ENCODE data around the gene LCN6.
"Not testable (repeated sequence)": the region's sequence is repeated elsewhere in the genome, so short reads cannot be mapped to it uniquely, and the experiment has no call there.

Gene LCN6

GRCh38 chr9:136748201-136748600 lies at the start of gene LCN6:
Gene LCN6, minus strand, starts transcription at chr9:136748525. Its CDS starts 42 bp downstream, at chr9:136748483.
- TF ChIP-seq CTCF (IDR thresholded peaks at IDR 0.05; ENCODE audit: control extremely low read depth, extremely low read depth, low read depth, missing control alignments), result no peak
- CTCF ChIA-PET, result no interaction called here
- DNase-seq (ENCODE audit: extremely low spot score), result no peak
- POLR2A ChIA-PET, result no interaction called here

DNA sequence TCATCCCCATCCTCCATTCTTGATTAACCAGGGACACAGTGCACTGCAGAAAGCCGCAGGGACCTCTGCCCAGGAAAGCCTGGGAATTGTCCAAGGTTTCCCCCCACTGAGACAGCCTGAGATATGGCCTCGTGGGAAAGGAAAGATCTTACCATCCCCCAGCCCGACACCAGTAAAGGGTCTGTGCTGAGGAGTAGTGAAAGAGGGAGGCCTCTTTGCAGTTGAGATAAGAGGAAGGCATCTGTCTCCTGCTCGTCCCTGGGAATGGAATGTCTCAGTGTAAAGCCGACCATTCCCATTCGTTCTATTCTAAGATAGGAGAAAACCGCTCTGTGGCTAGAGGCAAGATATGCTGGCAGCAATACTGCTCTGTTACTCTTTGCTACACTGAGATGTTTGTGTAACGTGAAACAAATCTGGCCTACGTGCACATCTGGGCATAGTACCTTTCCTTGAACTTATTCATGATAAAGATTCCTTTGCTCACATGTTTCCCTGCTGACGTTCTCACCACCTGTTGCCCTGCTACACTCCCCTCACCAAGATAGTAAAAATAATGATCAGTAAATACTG lies 48.5 kb upstream of the LCN6 start:
- DNase-seq (ENCODE audit: extremely low spot score); POLR2A ChIA-PET: not testable (repeated sequence)
- CTCF ChIA-PET, result interaction anchor here (1.1 to 1.5 kb wide), 2 partner anchors 10 to 45 kb away, joined by 3 to 4 read pairs; partner anchors contain the start of genes AJM1 and RABL6

DNA sequence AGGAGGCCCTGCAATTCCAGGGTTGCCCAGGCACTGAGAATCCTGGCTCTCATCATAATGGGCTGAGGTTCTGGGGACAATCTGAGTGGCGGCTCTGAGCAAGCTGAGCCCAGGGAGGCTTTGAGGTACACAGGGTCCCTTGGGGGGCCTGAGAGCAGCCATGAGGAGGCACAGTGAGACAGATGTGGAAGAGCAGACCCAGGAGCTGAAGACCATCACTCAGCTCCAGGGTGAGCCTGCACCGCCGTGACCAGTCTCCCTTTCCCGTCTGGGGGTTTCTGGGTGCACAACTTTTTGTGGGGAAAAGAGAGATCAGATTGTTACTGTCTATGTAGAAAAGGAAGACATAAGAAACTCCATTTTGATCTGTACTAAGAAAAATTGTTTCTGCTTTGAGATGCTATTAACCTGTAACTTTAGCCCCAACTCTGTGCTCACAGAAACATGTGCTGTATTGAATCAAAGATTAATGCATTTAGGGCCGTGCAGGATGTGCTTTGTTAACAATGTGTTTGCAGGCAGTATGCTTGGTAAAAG lies 48.0 kb upstream of the LCN6 start, which contains the start of gene CCDC183:
Gene CCDC183, plus strand, starts transcription at position 101 of the 537 bp plus-strand sequence. Its CDS starts 60 bp downstream, at position 161.
- POLR2A ChIA-PET, result no interaction called here
- CTCF ChIA-PET, result interaction anchor here (1.1 kb wide), 1 partner anchor 46 kb away, joined by 3 read pairs; the partner anchor contains the start of gene AJM1
- TF ChIP-seq CTCF (IDR thresholded peaks at IDR 0.05; ENCODE audit: control extremely low read depth, extremely low read depth, low read depth, missing control alignments), result no peak
- no peak for DNase-seq (ENCODE audit: extremely low spot score)

- ChIA-PET CTCF (interaction anchor here (3.5 kb wide), 1 partner anchor 240 kb away, joined by 19 read pairs; no protein-coding TSS in a partner anchor), POLR2A (no interaction called here)
- no peak for DNase-seq (ENCODE audit: extremely low spot score)
- no peak for TF ChIP-seq CTCF (IDR thresholded peaks at IDR 0.05; ENCODE audit: control extremely low read depth, extremely low read depth, low read depth, missing control alignments)
Observed at GRCh38 chr9:136795000-136795348, 46.6 kb upstream of the LCN6 start.

DNA sequence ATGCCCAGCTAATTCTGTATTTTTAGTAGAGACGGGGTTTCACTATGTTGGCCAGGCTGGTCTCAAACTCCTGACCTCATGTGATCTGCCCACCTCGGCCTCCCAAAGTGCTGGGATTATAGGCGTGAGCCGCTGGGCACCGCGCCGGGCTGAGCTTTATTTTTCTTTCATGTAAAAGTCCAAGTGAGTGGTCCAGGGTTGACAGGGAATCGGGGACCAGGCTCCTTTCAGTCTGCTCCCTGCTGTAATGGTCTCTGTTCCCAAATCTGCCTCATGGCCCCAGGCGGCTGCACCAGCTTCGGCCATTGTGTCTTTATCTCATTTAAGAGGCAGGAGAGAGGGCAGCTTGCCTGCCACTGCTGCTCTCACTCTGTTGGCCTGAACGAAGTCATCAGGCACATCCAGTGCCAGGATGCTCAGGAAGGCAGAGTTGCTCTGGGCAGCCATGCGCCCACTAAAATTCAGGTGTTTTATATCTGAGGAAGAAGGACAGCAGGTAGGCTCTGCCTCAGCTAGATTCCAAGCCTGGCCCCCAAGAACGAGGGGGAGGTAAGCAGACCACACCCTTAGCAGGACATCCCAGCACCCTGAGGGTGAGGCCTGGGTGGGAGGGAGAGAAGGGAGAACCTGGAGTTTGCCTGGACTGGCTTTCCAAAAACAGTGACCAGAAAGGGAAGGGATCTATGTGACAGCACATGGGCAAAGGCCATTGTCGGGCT lies 46.1 kb upstream of the LCN6 start:
- no peak for TF ChIP-seq CTCF (IDR thresholded peaks at IDR 0.05; ENCODE audit: control extremely low read depth, extremely low read depth, low read depth, missing control alignments)
- DNase-seq (ENCODE audit: extremely low spot score), result no peak
- ChIA-PET CTCF (interaction anchor here (1.0 to 3.5 kb wide), 8 partner anchors 9 to 293 kb away, joined by 3 to 21 read pairs (median 6); no protein-coding TSS in a partner anchor), POLR2A (no interaction called here)

- ChIA-PET POLR2A (no interaction called here), CTCF (interaction anchor here (1.0 to 3.5 kb wide), 18 partner anchors 7 to 294 kb away, joined by 3 to 21 read pairs (median 4); partner anchors contain the start of gene RABL6)
- DNase-seq (ENCODE audit: extremely low spot score), result no peak
- no peak for TF ChIP-seq CTCF (IDR thresholded peaks at IDR 0.05; ENCODE audit: control extremely low read depth, extremely low read depth, low read depth, missing control alignments)
Observed at GRCh38 chr9:136793086-136793946, 45.0 kb upstream of the LCN6 start.
